Activated CD4-positive, alpha-beta T cell treated with anti-CD3 and anti-CD28 coated beads for 24 hours (primary cell): ENCODE results near the gene DYNC2I2.
"Not testable (repeated sequence)": the region's sequence is repeated elsewhere in the genome, so short reads cannot be mapped to it uniquely, and the experiment has no call there.

Experiments used
- DNase-seq, 2 donors: peaks; one replicate each; pipeline ENCODE4 v3.0.0-alpha.2; 2020; ENCODE audit warnings: low read depth in 2 of 2

Gene DYNC2I2

DNA sequence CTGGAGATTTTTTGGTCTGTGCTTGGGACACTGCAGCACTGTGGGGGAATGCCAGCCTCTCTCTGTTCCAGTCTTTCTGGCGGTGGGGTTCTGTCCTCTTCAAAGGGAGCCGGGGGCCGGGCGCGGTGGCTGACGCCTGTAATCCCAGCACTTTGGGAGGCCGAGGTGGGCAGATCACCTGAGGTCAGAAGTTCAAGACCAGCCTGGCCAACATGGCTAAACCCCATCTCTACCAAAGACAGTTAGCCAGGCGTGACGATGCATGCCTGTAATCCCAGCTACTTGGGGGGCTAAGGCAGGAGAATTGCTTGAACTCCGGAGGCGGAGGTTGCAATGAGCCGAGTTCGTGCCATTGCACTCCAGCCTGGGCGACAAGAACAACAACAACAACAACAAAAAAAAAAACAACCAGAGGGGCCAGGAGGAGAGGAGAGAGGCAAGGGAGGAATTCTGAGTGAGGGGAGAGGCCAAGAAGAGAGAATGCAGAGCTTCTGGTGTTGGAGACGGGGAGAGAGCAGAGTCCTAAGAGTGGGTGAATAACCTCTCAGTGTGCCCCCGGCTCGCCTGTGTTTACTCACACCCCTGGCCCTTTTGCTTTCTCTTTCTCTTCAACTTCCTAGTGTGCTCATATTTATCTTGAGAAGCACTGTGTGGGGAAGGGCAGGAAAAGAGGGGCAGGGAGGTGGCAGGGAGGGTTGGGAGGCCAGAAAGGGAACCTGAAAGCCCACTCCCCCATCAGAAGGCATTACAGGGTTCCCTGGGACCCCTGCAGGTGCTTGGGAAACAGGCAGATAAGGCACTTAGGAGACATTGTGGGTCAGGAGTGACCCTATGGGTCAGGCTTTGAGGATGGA is 29.2 kb upstream of the DYNC2I2 start:
- DNase-seq, result no peak

DNA sequence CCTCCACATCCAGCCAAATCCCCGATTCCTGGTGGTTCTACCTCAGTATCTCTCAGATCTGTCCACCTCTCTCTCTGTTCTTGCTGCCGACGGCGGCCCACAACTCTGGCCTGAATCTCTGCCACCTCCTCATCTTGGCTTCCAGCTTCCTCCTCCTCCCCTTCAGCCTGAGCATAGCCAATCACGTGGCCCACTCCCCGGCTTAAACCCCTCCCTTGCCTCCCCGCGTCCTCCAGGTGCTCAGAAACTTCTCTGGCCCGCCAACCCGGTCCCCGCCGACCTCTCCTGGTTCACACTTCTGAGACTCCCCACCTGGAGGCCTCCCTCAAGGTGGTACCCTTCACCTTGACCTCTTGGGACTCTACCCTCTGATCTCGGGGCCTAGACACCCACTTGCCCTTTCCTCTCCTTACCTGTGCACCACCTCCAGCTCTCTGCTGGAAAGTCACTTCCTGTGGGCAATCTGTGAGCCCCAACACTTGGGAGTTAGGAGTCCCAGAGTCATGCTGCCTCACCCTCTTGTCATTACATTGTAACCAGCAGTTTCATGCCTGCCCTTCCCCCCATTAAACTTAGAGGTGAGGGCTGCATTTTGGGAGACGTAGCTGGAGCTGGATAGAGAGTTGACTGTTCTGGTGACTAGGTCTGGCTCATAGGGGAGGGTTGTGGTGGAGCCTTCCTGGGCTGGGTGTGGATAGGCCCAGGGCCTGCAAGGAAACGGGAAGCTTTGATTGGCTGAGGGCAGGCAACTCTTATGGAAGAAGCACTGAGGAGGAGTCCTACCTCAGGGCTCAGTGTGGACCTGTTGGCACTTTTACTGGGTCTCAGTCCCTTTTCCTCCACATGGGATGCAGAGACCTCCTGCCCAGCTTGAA is 27.9 kb upstream of the DYNC2I2 start:
- DNase-seq, result peak; percentile 55 to 61

DNA sequence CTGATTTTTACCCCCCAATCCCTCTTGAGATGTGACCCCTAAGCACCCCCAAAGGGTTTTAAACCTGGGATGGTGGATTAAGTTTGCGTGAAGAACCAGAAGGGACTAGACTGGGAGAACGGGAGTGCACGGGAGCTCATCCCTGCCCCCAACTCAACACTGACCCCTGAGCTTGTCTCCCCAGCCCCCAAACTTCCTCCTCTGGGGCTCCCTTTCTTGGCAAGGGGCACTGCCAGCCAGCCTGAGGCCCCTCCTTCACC is 27.3 kb upstream of the DYNC2I2 start:
- no peak for DNase-seq

DNA sequence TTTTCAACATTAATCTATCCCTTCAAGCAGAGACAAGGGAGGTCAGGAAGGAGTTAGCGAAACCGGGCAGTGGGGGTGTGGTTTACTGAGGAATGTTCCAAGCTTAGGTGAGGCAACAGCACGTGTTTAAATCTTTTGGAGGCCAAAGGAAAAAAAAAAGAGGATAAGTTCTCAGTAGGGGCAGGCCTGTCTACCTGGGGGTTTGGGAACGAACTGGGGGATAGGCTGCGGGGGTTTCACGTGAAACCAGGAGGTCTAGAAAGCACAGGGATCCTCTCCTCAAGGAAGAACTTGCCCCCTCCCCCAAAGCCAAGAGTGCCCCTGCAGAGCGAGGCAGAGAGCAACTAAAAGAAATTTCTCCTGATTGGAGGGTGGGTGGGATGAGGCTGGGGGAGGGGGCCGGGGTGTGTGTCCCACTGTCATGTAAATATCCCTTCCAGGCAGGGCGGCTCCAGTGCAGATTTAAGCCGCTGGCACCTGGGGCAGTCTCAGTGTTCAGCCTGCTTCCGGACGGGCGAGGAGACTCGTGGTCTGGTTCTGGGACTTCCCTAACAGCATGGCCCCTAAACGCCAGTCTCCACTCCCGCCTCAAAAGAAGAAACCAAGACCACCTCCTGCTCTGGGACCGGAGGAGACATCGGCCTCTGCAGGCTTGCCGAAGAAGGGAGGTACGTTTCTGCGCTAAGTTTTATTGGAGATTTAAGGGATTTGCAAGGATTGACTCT is 26.9 kb upstream of the DYNC2I2 start:
- DNase-seq, result peak in 1 of 2 donors; percentile 34

DNA sequence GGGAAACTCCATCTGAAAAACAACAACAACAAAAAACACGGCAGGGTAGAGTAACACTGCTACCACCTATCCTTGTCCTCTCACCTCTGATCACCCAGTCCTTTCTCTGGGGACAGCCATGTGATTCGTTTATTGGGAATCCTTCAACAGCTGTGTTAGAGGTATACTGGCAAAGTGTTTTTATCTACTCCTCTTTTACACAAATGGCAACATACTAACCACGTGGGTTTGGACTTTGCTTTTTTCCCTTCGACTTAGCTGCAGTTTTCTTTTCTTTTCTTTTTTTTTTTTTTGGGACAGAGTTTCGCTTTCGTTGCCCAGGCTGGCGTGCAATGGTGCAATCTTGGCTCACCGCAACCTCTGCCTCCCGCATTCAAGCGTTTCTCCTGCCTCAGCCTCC is 21.1 kb upstream of the DYNC2I2 start:
- no peak for DNase-seq

DNA sequence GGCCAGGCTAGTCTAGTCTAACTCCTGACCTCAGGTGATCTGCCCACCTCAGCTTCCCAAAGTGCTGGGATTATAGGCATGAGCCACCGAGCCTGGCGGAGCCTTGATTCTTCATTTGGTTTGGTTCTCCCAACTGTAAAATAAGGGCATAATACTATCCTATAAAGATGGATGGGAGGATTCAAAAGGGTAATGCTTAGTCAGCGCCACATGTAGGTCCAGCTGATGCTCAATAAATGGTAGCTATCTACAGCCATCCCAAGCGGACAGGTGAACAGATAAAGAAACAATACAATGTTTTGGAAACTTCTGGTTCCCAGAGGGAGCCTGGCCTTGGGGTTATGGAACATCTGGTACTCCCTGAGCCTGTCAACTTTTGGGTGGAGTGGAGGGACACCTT is 18.7 kb upstream of the DYNC2I2 start:
- DNase-seq, result no peak

DNA sequence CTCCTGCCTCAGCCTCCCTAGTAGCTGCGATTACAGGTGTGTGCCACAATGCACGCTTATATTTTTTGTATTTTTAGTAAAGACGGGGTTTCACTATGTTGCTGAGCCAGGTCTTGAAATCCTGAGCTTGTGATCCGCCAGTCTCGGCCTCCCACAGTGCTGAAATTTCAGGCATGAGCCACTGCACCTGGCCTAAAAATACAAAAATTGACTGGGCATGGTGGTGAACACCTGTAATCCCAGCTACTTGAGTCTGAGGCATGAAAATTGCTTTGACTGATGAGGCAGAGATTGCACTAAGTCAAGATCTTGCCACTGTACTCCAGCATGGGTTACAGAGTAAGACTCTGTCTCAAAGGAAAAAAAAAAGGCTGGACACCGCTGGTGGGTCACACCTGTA is 13.1 kb upstream of the DYNC2I2 start:
- DNase-seq, result no peak

DNA sequence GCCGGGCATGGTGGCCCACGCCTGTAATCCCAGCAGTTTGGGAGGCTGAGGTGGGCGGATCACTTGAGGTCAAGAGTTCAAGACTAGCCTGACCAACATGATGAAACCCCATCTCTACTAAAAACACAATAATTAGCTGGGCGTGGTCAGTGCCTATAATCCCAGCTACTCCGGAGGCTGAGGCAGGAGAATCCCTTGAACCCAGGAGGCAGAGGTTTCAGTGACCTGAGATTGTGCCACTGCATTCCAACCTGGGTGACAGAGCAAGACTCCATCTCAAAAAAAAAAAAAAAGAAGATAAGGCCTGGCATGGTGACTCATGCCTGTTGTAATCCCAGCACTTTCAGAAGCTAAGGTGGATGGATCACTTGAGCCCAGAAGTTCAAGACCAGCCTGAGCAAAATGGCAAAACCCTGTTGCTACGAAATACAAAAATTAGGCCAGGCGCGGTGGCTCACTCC is 9.9 kb upstream of the DYNC2I2 start:
- not testable (repeated sequence) for DNase-seq

DNA sequence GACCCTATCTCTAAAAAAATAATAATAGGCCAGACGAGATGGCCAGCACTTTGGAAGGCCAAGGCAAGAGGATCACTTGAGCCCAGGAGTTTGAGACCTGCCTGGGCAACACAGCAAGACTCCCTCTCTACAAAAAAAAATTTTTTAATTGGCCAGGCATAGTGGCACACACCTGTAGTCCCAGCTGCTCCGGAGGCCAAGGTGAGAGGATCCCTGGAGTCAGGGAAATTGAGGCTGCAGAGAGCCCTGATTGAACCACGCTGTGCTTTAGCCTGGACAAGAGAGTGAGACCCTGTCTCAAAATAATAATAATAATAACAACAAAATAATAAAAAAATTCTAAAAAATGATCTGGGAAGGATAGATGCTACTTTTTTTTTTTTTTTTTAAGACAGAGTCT is 1.1 kb upstream of the DYNC2I2 start:
- DNase-seq, result no peak

DNA sequence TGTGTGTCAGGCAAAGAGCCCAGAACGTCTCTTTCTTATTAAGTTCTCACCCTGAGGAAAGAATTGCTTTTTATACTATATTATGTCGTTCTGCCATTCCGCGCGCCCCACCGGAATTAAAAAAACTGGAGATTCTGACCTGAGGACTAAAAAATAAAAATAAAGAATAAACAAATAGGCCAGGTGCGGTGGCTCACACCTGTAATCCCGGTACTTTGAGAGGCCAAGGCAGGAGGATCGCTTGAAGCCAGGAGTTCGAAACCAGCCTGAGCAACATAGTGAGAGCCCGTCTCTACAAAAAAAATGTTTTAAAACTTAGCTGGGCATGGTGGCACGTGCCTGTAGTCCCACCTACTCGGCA is 677 bp upstream of the DYNC2I2 start:
- no peak for DNase-seq

DNA sequence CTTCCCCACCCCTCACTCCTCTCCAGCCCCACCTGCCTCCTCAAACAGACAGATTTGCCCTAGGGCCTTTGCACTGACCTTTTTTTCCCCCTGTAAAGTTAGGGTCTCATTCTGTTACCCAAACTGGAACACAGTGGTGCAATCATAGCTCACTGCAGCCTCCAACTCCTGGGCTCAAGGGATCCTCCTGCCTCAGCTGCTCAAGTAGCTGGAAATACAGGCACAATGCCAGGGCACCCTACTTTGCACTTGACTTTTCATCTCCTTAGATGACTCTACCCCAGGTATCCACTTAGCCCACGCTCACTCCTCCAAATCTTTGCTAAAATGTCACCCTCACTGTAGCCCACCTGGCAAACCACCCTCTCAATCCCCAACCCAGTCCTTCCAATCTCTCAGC is 2.2 kb downstream of the DYNC2I2 start:
- DNase-seq, result no peak

DNA sequence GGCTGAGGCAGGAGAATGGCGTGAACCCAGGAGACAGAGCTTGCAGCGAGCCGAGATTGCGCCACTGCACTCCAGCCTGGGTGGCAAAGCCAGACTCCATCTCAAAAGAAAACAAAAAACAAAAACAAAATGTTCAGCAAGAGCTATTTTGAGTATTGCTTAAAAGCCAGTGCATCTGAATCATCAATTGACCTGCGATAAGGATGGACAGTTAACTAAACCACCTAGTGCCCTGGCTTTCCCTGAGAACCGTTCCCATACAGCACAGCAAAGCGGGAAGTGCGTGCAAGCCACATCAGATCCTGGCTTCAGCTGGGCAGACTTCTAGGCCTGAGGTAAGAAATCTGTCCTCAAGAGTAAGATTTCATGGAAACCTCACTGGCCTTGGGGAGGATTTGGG is 2.7 kb downstream of the DYNC2I2 start:
- no peak for DNase-seq

DNA sequence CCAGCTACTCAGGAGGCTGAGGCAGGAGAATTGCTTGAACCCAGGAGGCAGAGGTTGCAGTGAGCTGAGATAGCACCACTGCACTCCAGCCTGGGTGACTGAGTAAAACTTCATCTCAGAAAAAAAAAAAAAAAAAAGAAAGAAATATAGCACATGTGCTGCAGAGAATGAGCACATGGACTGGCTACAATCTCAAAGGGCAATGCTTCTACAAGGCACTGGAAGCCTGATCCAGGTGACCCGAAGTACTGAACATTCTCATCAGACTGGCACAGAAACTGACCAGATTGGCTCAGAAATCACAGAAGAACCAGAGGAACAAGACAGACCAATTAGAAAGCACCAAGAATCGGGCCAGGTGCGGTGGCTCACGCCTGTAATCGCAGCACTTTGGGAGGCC is 4.8 kb downstream of the DYNC2I2 start:
- no peak for DNase-seq

DNA sequence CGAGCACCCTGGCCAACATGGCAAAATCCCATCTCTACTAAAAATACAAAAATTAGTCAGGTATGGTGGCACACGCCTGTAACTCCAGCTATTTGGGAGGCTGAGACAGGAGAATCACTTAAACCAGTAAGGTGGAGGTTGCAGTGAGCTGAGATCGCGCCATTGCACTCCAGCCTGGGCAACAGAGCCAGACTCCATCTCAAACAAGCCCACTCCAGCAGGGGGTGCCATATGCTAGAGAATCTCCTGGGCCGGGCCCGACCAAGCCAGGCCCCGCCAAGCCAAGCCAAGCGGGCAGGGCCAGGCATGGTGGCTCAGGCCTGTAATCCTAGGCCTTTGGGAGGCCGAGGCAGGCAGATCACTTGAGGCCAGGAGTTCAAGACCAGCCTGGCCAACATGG is 8.4 kb downstream of the DYNC2I2 start:
- peak; percentile 50 to 57 for DNase-seq

DNA sequence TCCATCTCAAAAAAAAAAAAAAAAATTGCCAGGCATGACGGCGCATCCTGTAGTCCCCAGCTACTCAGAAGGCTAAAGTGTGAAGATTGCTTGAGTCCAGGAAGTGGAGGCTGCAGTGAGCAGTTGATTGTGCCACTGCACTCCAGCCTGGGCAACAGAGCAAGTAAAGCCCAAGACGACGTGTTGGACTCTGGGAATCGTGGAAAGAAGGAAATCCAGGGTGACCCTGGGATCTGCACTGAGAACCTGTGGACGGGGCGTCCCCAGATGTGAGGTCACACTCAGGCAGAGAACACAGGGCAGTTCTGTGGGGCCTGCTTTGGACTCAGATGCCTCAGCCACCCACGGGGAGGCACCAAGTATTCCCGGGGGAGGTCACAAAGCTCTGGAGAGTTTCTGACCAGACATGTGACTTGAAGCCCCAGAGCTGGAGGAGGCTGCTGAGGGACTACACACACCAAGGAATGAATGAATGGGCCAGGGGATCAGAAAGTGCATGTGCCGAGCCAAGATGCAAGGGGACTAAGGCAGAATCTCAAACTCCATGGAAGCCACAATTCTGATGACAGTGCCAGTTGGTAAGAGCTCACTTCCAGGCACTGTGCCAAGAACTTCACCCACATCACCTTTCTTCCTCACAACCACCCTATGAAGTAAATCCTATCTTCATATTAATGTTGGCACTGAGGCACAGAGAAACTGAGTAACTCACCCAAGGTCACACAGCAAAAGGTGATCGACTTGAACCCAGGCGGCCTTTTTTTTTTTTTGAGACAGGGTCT is 12.9 kb downstream of the DYNC2I2 start:
- no peak for DNase-seq

DNA sequence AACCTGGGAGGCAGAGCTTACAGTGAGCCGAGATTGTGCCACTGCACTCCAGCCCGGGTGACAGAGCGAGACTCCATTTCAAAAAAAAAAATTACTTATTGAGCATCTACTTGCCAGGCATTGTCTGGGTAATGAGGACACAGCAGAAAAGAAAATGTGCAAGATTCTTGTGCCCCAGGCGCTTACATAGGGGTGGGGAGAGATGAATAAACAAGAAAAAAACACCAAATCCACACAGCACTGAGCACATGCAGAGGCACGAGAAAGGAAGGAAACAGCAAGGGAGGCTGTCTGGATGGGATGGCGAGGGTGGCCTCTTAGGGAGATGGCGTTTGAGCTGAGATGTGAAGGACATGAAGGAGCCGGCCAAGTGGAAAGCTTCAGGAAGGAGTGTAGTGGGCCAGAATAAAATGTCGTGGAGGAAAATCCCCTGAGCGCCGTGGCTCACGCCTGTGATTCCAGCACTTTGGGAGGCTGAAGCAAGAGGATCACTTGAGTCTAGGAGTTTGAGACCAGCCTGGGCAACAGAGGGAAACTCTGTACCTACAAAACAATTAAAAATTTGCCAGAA is 13.9 kb downstream of the DYNC2I2 start:
- no peak for DNase-seq

DNA sequence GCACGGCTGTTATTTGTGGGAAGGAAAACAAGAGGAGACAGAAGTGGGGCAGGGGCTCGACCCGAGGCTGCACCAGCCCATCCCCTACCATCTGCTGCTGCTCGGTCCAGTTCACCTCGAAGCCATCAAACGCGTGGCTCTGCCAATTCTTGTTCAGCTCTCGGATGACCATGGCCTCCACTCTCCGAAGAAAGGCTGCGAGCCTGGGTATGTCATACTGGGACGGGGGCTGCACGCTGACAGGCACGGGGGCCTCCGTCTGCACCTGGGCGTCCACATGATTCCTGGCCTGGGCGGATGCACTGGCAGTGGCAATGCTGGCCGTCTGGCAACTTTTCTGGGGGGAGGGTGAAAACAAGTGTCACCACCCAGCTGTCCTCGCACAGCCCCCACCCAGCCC is 16.0 kb downstream of the DYNC2I2 start:
- no peak for DNase-seq

DNA sequence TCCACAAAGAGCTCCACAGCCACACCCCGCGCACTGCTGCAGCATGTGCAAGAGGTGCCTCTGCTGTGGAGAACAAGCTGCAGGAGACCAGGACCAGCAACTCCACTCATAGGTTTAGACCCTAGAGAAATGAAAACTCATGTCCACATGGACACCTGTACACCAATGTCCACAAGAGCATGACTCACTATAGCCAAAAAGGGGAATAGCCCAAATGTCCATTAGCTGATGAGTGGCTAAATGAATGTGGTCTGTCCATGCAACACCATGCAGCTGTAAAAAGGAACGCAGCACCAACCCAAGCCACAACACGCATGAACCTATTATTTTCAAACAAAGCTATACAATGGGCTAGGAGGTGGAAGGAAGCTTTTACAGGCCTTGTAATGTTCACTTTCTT is 18.1 kb downstream of the DYNC2I2 start:
- DNase-seq, result no peak

DNA sequence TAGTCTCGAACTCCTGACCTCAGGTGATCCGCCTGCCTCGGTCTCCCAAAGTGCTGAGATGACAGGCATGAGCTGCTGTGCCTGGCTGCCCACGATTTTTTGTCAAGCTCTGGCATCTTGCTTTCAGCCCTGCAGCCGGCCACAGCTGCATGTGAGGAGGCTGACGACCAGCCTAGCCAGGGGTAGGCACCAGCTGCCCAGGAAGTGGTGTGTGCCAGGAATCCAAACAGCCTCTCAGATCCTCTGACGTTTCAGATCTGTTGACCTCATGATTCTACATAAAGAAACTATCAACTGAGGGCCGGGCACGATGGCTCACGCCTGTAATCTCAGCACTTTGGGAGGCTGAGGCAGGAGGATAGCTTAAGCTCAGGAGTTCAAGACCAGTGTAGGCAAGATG is 19.0 kb downstream of the DYNC2I2 start:
- DNase-seq, result no peak

DNA sequence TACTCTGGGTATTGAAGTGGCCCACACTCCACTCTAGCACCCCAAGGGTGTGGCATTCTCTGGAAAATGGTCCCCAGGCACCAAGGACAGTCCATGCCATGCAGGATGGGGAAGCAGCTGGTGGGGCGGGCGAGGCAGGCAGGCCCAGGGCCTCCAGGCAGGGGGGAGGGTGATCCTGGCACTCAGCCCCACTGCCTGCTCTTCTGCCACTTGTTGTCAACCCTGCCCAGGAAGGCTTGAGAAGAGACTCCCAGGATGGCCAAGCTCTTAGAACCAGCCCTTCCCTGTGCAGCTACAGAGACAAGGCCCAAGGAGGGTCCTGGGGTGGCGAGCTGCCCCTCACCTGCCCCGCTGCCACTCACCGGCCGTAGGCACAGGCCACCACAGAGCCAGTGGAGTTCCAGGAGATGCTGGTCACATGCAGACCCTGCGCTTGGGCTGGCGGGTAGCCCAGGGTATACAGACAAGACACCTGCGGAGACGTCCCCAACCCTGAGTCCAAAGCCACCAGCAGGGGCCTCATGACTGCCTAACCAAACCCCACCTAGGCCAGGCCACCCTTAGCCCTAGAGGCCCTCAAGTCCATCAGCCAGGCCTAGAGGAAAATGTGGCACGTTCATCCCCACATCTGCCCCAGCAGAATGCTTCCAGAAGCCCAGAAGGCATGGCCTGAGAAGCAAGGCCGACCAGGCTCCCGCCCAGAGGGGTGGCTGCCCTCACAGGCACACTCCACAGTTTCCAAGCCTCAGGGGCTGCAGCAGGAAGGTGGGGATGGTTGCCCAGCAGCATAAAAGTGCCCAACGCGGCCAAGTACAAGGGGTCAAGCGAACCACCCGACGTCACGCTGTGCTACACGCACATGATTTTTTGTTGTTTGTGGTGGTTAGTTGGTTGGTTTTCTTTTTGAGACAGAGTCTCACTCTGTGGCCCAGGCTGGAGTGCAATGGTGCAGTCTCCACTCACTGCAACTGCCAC is 19.8 kb downstream of the DYNC2I2 start:
- no peak for DNase-seq
